Panc1 (cell line): ENCODE results near the gene MYH7B. TPM values are rescaled to one million over a fixed set of nuclear protein-coding genes. Genes with fewer than 3 reads are reported as not detected.

Source experiments
- ATAC-seq: fragments of 200-7000 bp; cut with Tn5 transposase; 2 replicates; pipeline ENCODE4 v1.9.1; 2020; ENCODE audit warnings: mild to moderate bottlenecking, moderate library complexity
- BruUV-seq: library from RNA; stranded (reverse); fragments of 400-500 nt; replicated peaks from 2 replicates; lab custom pipeline; 2021; lab: Mats Ljungman, UMichigan
- CTCF ChIA-PET: fragments of 300-600 bp; sonication (Branson Sonifier 250); formaldehyde crosslinking; loops from one replicate; lab custom pipeline; 2022; ENCODE audit warnings: antibody characterized with exemption; lab: Charles Lee
- POLR2A ChIA-PET: fragments of 300-600 bp; sonication (Branson Sonifier 250); formaldehyde crosslinking; loops from one replicate; lab custom pipeline; 2022; ENCODE audit warnings: antibody characterized with exemption; lab: Charles Lee
- DNase-seq: peaks from one replicate; pipeline ENCODE4 v3.0.0-alpha.2; 2010; ENCODE audit warnings: low read depth, low spot score
- H3K27ac ChIP-seq: 2 replicates; pipeline ENCODE4 v1.5.1; 2011; ENCODE audit warnings: mild to moderate bottlenecking, low read length, inconsistent platforms
- H3K27me3 ChIP-seq: fragments of 200-500 bp; sonication (Bioruptor generic); 2 replicates; pipeline ENCODE4 v1.6.0; 2014; ENCODE audit warnings: low read length, inconsistent platforms; ENCODE audit not compliant: control insufficient read depth, insufficient read depth
- H3K36me3 ChIP-seq: fragments of 200-500 bp; sonication (Bioruptor generic); 2 replicates; pipeline ENCODE4 v1.5.1; 2014; ENCODE audit warnings: inconsistent platforms, mild to moderate bottlenecking, low read length, moderate library complexity; ENCODE audit not compliant: control insufficient read depth, insufficient read depth
- H3K4me1 ChIP-seq: 2 replicates; pipeline ENCODE4 v1.5.1; 2011; ENCODE audit warnings: inconsistent platforms, mild to moderate bottlenecking, low read length, moderate library complexity; ENCODE audit not compliant: control insufficient read depth, insufficient read depth
- H3K4me3 ChIP-seq, 2 experiments: 2 replicates each; pipeline ENCODE4 v1.5.1; 2011 to 2012; ENCODE audit warnings: low read depth in 2 of 2, low read length in 2 of 2, mild to moderate bottlenecking in 2 of 2, inconsistent platforms in 1 of 2, moderate library complexity in 1 of 2
- H3K9me3 ChIP-seq: fragments of 200-500 bp; sonication (Bioruptor generic); 2 replicates; pipeline ENCODE4 v1.5.1; 2014; ENCODE audit warnings: low read depth, mild to moderate bottlenecking, inconsistent platforms, low read length, moderate library complexity; ENCODE audit not compliant: control insufficient read depth, insufficient read depth
- POLR2AphosphoS5 ChIP-seq: IDR thresholded peaks from 2 replicates; pipeline ENCODE4 v1.6.1; 2012; ENCODE audit warnings: mild to moderate bottlenecking, low read depth, low read length, moderate library complexity
- SIN3A ChIP-seq: IDR thresholded peaks from 2 replicates; pipeline ENCODE4 v1.6.1; 2012; ENCODE audit warnings: low read depth, mild to moderate bottlenecking, low read length, moderate library complexity, borderline replicate concordance; ENCODE audit not compliant: insufficient read depth
- TCF7L2 ChIP-seq: IDR thresholded peaks from 2 replicates; pipeline ENCODE4 v1.6.1; 2011; ENCODE audit warnings: mild to moderate bottlenecking, low read depth, low read length, inconsistent platforms
- in situ Hi-C: cut with HindIII; loops from 2 replicates; pipeline ENCODE4 v1.10.0; 2016; ENCODE audit warnings: low sequenced_read_pairs, low pct_unique_long_range_greater_than_20kb
- intact Hi-C: fragments of 100-400 bp; cut with micrococcal nuclease; formaldehyde crosslinking; loops from one replicate; pipeline ENCODE4 v1.10.0; 2022; ENCODE audit not compliant: unreplicated experiment
- total RNA-seq: library from RNA; stranded (reverse); gene quantifications from one replicate; pipeline ENCODE4 v1.2.1, GENCODE V29; 2021; ENCODE audit not compliant: unreplicated experiment
- TF ChIP-seq, protein P1 (sequence below), 2 experiments: IDR thresholded peaks; 2 replicates each; pipeline ENCODE4 v1.6.1; 2011 to 2012; ENCODE audit warnings: low read depth in 2 of 2, control low read depth in 1 of 2, low read length in 1 of 2, mild to moderate bottlenecking in 1 of 2, moderate library complexity in 1 of 2; ENCODE audit not compliant: insufficient read depth in 1 of 2
- TF ChIP-seq, protein P2 (sequence below): fragments of 450-650 bp; IDR thresholded peaks from 2 replicates; pipeline ENCODE4 v1.5.1; 2017; ENCODE audit warnings: mild to moderate bottlenecking

MYH7B gene
- total RNA-seq, 1 experiment from 2014 or later = 0.59 TPM

DNA sequence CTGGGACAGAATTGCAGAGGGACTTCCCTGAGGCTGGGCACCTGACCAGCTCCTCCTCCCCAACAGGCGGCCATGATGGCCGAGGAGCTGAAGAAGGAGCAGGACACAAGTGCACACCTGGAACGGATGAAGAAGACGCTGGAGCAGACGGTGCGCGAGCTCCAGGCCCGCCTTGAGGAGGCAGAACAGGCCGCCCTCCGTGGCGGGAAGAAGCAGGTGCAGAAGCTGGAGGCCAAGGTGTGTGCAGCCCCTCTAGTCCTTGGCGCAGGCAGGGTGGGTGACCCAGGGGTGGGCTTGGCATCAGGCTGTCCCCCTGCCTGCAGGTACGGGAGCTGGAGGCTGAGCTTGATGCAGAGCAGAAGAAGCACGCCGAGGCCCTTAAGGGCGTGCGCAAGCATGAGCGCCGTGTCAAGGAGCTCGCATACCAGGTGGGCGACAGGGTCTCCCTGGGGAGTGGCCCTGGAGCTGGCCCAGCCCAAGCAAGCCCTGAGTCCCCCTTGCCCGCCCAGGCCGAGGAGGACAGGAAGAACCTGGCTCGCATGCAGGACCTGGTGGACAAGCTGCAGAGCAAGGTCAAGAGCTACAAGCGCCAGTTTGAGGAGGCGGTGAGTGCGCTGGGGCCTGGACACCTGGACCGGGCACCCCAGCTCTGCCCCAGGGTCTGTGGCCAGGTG lies 45.4 kb downstream of the MYH7B start:
- Histone ChIP-seq H3K27ac (no peak overlapping the region), H3K9me3 (no peaks in the 10 kb centered on the region), H3K4me1 (no peaks in the 10 kb centered on the region), H3K27me3 (no peaks in the 10 kb centered on the region), H3K36me3 (no peaks in the 10 kb centered on the region), H3K4me3 (no peak overlapping the region)
- CTCF ChIA-PET = interaction anchor here (0.6 to 1.1 kb wide), 3 partner anchors 95 to 127 kb away, joined by 3 to 10 read pairs (median 4); no protein-coding TSS in a partner anchor
- POLR2A ChIA-PET = no interaction called here
- in situ Hi-C loops = no loop called here
- ATAC-seq (no peak), DNase-seq (no peak)
- intact Hi-C loops = no loop called here
- no TSS peak for BruUV-seq
- no peak for TF ChIP-seq SIN3A
- TF ChIP-seq POLR2AphosphoS5 = no peak
- TF ChIP-seq, protein P1, sequence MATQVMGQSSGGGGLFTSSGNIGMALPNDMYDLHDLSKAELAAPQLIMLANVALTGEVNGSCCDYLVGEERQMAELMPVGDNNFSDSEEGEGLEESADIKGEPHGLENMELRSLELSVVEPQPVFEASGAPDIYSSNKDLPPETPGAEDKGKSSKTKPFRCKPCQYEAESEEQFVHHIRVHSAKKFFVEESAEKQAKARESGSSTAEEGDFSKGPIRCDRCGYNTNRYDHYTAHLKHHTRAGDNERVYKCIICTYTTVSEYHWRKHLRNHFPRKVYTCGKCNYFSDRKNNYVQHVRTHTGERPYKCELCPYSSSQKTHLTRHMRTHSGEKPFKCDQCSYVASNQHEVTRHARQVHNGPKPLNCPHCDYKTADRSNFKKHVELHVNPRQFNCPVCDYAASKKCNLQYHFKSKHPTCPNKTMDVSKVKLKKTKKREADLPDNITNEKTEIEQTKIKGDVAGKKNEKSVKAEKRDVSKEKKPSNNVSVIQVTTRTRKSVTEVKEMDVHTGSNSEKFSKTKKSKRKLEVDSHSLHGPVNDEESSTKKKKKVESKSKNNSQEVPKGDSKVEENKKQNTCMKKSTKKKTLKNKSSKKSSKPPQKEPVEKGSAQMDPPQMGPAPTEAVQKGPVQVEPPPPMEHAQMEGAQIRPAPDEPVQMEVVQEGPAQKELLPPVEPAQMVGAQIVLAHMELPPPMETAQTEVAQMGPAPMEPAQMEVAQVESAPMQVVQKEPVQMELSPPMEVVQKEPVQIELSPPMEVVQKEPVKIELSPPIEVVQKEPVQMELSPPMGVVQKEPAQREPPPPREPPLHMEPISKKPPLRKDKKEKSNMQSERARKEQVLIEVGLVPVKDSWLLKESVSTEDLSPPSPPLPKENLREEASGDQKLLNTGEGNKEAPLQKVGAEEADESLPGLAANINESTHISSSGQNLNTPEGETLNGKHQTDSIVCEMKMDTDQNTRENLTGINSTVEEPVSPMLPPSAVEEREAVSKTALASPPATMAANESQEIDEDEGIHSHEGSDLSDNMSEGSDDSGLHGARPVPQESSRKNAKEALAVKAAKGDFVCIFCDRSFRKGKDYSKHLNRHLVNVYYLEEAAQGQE (IDR thresholded peaks at IDR 0.05; ENCODE audit: insufficient read depth in 1 of 2, low read depth in 2 of 2, low read length in 1 of 2) = no peak
- TF ChIP-seq, protein P2, sequence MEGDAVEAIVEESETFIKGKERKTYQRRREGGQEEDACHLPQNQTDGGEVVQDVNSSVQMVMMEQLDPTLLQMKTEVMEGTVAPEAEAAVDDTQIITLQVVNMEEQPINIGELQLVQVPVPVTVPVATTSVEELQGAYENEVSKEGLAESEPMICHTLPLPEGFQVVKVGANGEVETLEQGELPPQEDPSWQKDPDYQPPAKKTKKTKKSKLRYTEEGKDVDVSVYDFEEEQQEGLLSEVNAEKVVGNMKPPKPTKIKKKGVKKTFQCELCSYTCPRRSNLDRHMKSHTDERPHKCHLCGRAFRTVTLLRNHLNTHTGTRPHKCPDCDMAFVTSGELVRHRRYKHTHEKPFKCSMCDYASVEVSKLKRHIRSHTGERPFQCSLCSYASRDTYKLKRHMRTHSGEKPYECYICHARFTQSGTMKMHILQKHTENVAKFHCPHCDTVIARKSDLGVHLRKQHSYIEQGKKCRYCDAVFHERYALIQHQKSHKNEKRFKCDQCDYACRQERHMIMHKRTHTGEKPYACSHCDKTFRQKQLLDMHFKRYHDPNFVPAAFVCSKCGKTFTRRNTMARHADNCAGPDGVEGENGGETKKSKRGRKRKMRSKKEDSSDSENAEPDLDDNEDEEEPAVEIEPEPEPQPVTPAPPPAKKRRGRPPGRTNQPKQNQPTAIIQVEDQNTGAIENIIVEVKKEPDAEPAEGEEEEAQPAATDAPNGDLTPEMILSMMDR = no peak
- no peak for TF ChIP-seq TCF7L2

DNA sequence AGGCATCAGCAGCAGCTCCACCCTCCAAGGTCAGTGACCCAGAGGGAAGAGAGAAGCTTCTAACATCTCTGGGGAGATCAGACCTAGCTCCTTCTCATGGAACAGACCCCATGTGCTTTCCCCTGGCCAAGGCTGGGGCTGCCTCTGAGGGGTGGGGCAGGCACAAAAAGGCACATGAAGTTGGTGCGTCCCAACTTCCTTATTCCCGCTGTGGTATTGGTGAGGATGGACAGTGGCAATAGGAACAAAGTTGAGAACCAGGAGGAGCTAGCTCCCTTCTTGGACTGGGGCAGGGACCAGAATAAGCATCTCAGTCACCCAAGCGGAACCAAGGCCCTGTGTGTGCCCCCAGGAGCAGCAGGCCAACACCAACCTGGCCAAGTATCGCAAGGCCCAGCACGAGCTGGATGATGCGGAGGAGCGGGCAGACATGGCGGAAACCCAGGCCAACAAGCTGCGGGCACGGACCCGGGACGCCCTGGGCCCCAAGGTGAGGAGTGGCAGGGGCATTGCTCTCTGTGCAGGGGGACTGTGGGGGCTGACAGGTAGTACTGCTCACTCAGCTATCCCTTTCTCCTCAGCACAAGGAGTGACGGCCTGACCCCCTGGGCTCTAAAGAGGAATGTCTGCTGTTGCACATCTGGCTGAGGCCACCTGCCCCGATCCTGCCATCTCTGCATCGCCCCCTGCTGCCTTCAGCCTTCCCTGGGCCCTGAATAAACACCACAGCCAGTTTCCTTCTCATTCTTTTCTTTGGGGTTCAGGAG lies 46.1 kb downstream of the MYH7B start:
- Histone ChIP-seq H3K4me3 (no peak overlapping the region), H3K27me3 (no peaks in the 10 kb centered on the region), H3K4me1 (no peaks in the 10 kb centered on the region), H3K36me3 (0 out of 2 replicates have a peak, but pooled peaks cover 3% of the 10 kb centered on the region), H3K9me3 (no peaks in the 10 kb centered on the region), H3K27ac (no peak overlapping the region)
- in situ Hi-C loops (no loop called here), intact Hi-C loops (no loop called here)
- no TSS peak for BruUV-seq
- DNase-seq = no peak
- POLR2A ChIA-PET = no interaction called here
- no peak for ATAC-seq
- CTCF ChIA-PET = interaction anchor here (0.6 to 1.1 kb wide), 2 partner anchors 109 to 128 kb away, joined by 3 to 4 read pairs; no protein-coding TSS in a partner anchor
- TF ChIP-seq, protein P2 = no peak
- no peak for TF ChIP-seq TCF7L2
- TF ChIP-seq SIN3A = no peak
- TF ChIP-seq, protein P1 (IDR thresholded peaks at IDR 0.05; ENCODE audit: insufficient read depth in 1 of 2, low read depth in 2 of 2, low read length in 1 of 2) = no peak
- TF ChIP-seq POLR2AphosphoS5 = no peak
